IMR-90 (cell line): ENCODE data around the gene INO80D. TPM values are rescaled to one million over a fixed set of nuclear protein-coding genes. Genes with fewer than 3 reads are reported as not detected.
"Not testable (repeated sequence)": the region's sequence is repeated elsewhere in the genome, so short reads cannot be mapped to it uniquely, and the experiment has no call there.

ENCODE experiments used
- ATAC-seq: fragments of 200-7000 bp; cut with Tn5 transposase; 2 replicates; pipeline ENCODE4 v1.9.1; 2020; ENCODE audit warnings: low read depth, mild to moderate bottlenecking, moderate library complexity
- BruUV-seq: library from RNA; stranded (reverse); fragments of 400-500 nt; replicated peaks from 2 replicates; lab custom pipeline; 2021; lab: Mats Ljungman, UMichigan
- CTCF ChIA-PET: fragments of 300-600 bp; formaldehyde crosslinking; extraction: SDS; loops from one replicate; lab custom pipeline; 2021; ENCODE audit warnings: antibody characterized with exemption; lab: Yijun Ruan, JAX
- POLR2A ChIA-PET: fragments of 300-600 bp; sonication (Branson Sonifier 250); formaldehyde crosslinking; loops from one replicate; lab custom pipeline; 2022; ENCODE audit warnings: antibody characterized with exemption; ENCODE audit not compliant: unreplicated experiment; lab: Charles Lee
- DNase-seq: peaks from one replicate; pipeline ENCODE4 v3.0.0; 2013
- H2AFZ ChIP-seq: replicated peaks from 2 replicates; pipeline ENCODE3; 2013; ENCODE audit warnings: low read length, mild to moderate bottlenecking; ENCODE audit not compliant: poor library complexity
- H2AK5ac ChIP-seq: 2 replicates; pipeline ENCODE4 v1.6.1; 2013; ENCODE audit warnings: low read depth, low read length, inconsistent platforms
- H2AK9ac ChIP-seq: replicated peaks from 2 replicates; pipeline ENCODE3; 2013; ENCODE audit warnings: mild to moderate bottlenecking, low read depth, low read length, moderate library complexity; ENCODE audit not compliant: poor library complexity
- H2BK120ac ChIP-seq: 2 replicates; pipeline ENCODE4 v1.6.1; 2013; ENCODE audit warnings: low read depth, low read length, inconsistent platforms
- H2BK15ac ChIP-seq: 3 replicates; pipeline ENCODE4 v1.6.1; 2013; ENCODE audit warnings: low read depth, low read length, inconsistent platforms
- H2BK20ac ChIP-seq: 2 replicates; pipeline ENCODE4 v1.6.1; 2013; ENCODE audit warnings: low read depth, mild to moderate bottlenecking, inconsistent platforms, low read length, moderate library complexity
- H2BK5ac ChIP-seq: 2 replicates; pipeline ENCODE4 v1.6.1; 2013; ENCODE audit warnings: mild to moderate bottlenecking, low read depth, low read length, inconsistent platforms; ENCODE audit not compliant: poor library complexity, severe bottlenecking
- H3K14ac ChIP-seq: replicated peaks from 2 replicates; pipeline ENCODE4 v1.6.1; 2013; ENCODE audit warnings: low read depth, low read length, inconsistent platforms
- H3K18ac ChIP-seq: 2 replicates; pipeline ENCODE4 v1.6.1; 2013; ENCODE audit warnings: low read depth, low read length, control low read depth
- H3K23ac ChIP-seq: 2 replicates; pipeline ENCODE4 v1.6.1; 2013; ENCODE audit warnings: low read depth, low read length, inconsistent platforms
- H3K27ac ChIP-seq: 2 replicates; pipeline ENCODE4 v1.5.1; 2013; ENCODE audit warnings: mild to moderate bottlenecking, control low read depth, low read length; ENCODE audit not compliant: insufficient read depth
- H3K27me3 ChIP-seq: 2 replicates; pipeline ENCODE4 v1.6.1; 2013; ENCODE audit warnings: low read length; ENCODE audit not compliant: control insufficient read depth, insufficient read depth
- H3K36me3 ChIP-seq: 2 replicates; pipeline ENCODE4 v1.6.1; 2013; ENCODE audit warnings: low read length, mixed read lengths; ENCODE audit not compliant: control insufficient read depth, insufficient read depth
- H3K4ac ChIP-seq: 2 replicates; pipeline ENCODE4 v1.6.1; 2013; ENCODE audit warnings: low read depth, low read length, inconsistent platforms
- H3K4me1 ChIP-seq: 2 replicates; pipeline ENCODE4 v1.6.1; 2013; ENCODE audit warnings: low read length, mixed read lengths; ENCODE audit not compliant: control insufficient read depth, insufficient read depth
- H3K4me2 ChIP-seq: 2 replicates; pipeline ENCODE4 v1.6.1; 2013; ENCODE audit warnings: low read depth, mild to moderate bottlenecking, control low read depth, low read length, moderate library complexity
- H3K4me3 ChIP-seq: 2 replicates; pipeline ENCODE4 v1.5.1; 2013; ENCODE audit warnings: low read depth, mild to moderate bottlenecking, control low read depth, low read length, moderate library complexity; ENCODE audit not compliant: insufficient read depth
- H3K56ac ChIP-seq: 2 replicates; pipeline ENCODE4 v1.6.1; 2013; ENCODE audit warnings: low read length, inconsistent platforms; ENCODE audit not compliant: insufficient read depth; ENCODE audit errors: extremely low read depth
- H3K79me1 ChIP-seq, 2 experiments: 2 replicates each; pipeline ENCODE4 v1.6.1; 2013; ENCODE audit warnings: low read length in 2 of 2, inconsistent platforms in 1 of 2, low read depth in 1 of 2
- H3K9ac ChIP-seq: 2 replicates; pipeline ENCODE4 v1.6.1; 2013; ENCODE audit warnings: low read depth, low read length, control low read depth
- H3K9me1 ChIP-seq: 2 replicates; pipeline ENCODE4 v1.6.1; 2013; ENCODE audit warnings: low read length, inconsistent platforms; ENCODE audit not compliant: insufficient read depth
- H3K9me3 ChIP-seq: 2 replicates; pipeline ENCODE4 v1.6.1; 2013; ENCODE audit warnings: low read length; ENCODE audit not compliant: control insufficient read depth, insufficient read depth
- H4K20me1 ChIP-seq: 2 replicates; pipeline ENCODE4 v1.6.1; 2013; ENCODE audit warnings: low read length, inconsistent platforms; ENCODE audit not compliant: insufficient read depth
- H4K5ac ChIP-seq: 2 replicates; pipeline ENCODE4 v1.6.1; 2013; ENCODE audit warnings: mild to moderate bottlenecking, low read depth, low read length, control low read depth
- H4K8ac ChIP-seq, 2 experiments: 2 replicates each; pipeline ENCODE4 v1.6.1; 2013; ENCODE audit warnings: low read depth in 2 of 2, low read length in 2 of 2, control low read depth in 1 of 2, inconsistent platforms in 1 of 2
- H4K91ac ChIP-seq: 2 replicates; pipeline ENCODE4 v1.6.1; 2013; ENCODE audit warnings: low read depth, low read length, inconsistent platforms; ENCODE audit not compliant: insufficient read depth
- MAFK ChIP-seq: IDR thresholded peaks from 2 replicates; pipeline ENCODE4 v1.6.1; 2012; ENCODE audit warnings: low read depth, low read length, improper control_type of control experiment
- MXI1 ChIP-seq: IDR thresholded peaks from 2 replicates; pipeline ENCODE4 v1.6.1; 2012; ENCODE audit warnings: low read depth, mild to moderate bottlenecking, low read length, moderate library complexity, borderline replicate concordance
- NFE2L2 ChIP-seq: fragments of 150-350 bp; IDR thresholded peaks from 2 replicates; pipeline ENCODE4 v1.6.1; 2016; ENCODE audit warnings: low read depth, mild to moderate bottlenecking, low read length
- RCOR1 ChIP-seq: IDR thresholded peaks from 2 replicates; pipeline ENCODE4 v1.6.1; 2012; ENCODE audit warnings: mild to moderate bottlenecking, low read length, improper control_type of control experiment; ENCODE audit not compliant: insufficient replicate concordance
- WGBS, 2 experiments: methylation state at CpG; one replicate each; pipeline versions ENCODE4 v1.1.5 to v1.1.7; 2013; ENCODE audit warnings: missing lambda C conversion rate in 2 of 2; ENCODE audit not compliant: insufficient read length in 1 of 2; ENCODE audit errors: extremely low coverage in 2 of 2; 5-methylcytosine and 5-hydroxymethylcytosine counted together
- dilution Hi-C: fragments of 300-500 bp; cut with HindIII; formaldehyde crosslinking; loops from one replicate; pipeline ENCODE4 v1.14.3; 2018; ENCODE audit warnings: low sequenced_read_pairs; ENCODE audit not compliant: unreplicated experiment
- in situ Hi-C: fragments of 300-500 bp; cut with MboI; formaldehyde crosslinking; loops from 3 replicates; pipeline ENCODE4 v1.14.3; 2019; ENCODE audit warnings: low sequenced_read_pairs, inconsistent platforms, mixed read lengths
- intact Hi-C: fragments of 100-400 bp; cut with micrococcal nuclease; formaldehyde crosslinking; loops from 2 replicates; pipeline ENCODE4 v1.10.0; 2022
- polyA plus RNA-seq, 3 experiments: library from polyadenylated mRNA; depleted of rRNA; stranded (reverse); fragments of >200 nt; gene quantifications; 2 replicates each; pipeline ENCODE4 v1.2.3, GENCODE V29; 2012; ENCODE audit warnings: low replicate concordance in 1 of 3
- total RNA-seq: library from RNA; depleted of rRNA; stranded (reverse); fragments of >200 nt; gene quantifications from 2 replicates; pipeline ENCODE4 v1.2.3, GENCODE V29; 2012
- TF ChIP-seq, protein P1 (sequence below): fragments of 150-350 bp; IDR thresholded peaks from 2 replicates; pipeline ENCODE4 v1.6.1; 2016; ENCODE audit warnings: low read depth, mild to moderate bottlenecking, low read length, moderate library complexity, borderline replicate concordance
- TF ChIP-seq, protein P2 (sequence below): fragments of 150-350 bp; IDR thresholded peaks from 2 replicates; pipeline ENCODE4 v1.6.1; 2017; ENCODE audit warnings: mild to moderate bottlenecking, antibody characterized with exemption, low read length, low read depth

INO80D gene
- total and polyA plus RNA-seq, 2 of the 4 experiments (the other 2 are of a cell fraction) = 0.79 to 4.5 TPM

DNA sequence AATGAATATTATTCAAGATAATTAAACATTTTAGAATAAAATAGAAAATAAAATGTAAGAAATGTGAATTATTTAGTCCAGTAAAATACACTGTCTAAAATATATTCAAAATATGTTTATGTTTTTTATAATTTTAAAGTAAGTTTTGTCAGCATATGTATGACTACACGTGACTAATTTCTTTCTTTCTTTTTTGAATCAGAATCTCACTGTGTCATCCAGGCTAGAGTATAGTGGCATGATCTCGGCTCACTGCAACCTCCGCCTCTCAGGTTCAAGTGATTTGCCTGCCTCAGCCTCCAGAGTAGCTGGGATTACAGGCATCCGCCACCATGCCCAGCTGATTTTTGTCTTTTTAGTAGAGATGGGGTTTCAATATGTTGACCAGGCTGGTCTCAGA, 19.1 kb upstream of the INO80D start:
- Histone ChIP-seq H3K79me1 (no peaks in the 10 kb centered on the region), H2BK20ac (no peak overlapping the region), H2BK120ac (no peak overlapping the region), H4K8ac (no peak overlapping the region), H3K14ac (no peak overlapping the region), H3K9ac (no peak overlapping the region), H3K18ac (no peak overlapping the region), H3K4ac (0 out of 2 replicates have a peak overlapping the region, but pooled peaks have one; percentile 5), H3K23ac (no peak overlapping the region), H3K56ac (no peak overlapping the region), H3K4me2 (no peak overlapping the region), H3K9me1 (no peaks in the 10 kb centered on the region), H3K4me3 (no peak overlapping the region), H4K20me1 (no peaks in the 10 kb centered on the region), H2BK5ac (peak overlapping the region; percentile 13), H4K5ac (no peak overlapping the region), H2AK9ac (no peak overlapping the region), H4K91ac (no peak overlapping the region), H3K27ac (no peak overlapping the region), H3K36me3 (no peaks in the 10 kb centered on the region), H3K27me3 (no peaks in the 10 kb centered on the region), H3K9me3 (no peaks in the 10 kb centered on the region), H2AFZ (no peak overlapping the region), H2BK15ac (no peak overlapping the region), H3K4me1 (no peaks in the 10 kb centered on the region), H2AK5ac (no peak overlapping the region)
- ATAC-seq = no peak
- CTCF ChIA-PET = no interaction called here
- in situ Hi-C loops = no loop called here
- no peak for DNase-seq
- no TSS peak for BruUV-seq
- intact Hi-C loops = no loop called here
- POLR2A ChIA-PET = no interaction called here
- dilution Hi-C loops = no loop called here
- WGBS, 2 experiments = no CpG with 5 or more reads among the region's 4 CpGs
- TF ChIP-seq MAFK = no peak
- TF ChIP-seq, protein P1, sequence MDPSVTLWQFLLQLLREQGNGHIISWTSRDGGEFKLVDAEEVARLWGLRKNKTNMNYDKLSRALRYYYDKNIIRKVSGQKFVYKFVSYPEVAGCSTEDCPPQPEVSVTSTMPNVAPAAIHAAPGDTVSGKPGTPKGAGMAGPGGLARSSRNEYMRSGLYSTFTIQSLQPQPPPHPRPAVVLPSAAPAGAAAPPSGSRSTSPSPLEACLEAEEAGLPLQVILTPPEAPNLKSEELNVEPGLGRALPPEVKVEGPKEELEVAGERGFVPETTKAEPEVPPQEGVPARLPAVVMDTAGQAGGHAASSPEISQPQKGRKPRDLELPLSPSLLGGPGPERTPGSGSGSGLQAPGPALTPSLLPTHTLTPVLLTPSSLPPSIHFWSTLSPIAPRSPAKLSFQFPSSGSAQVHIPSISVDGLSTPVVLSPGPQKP = no peak
- TF ChIP-seq, protein P2, sequence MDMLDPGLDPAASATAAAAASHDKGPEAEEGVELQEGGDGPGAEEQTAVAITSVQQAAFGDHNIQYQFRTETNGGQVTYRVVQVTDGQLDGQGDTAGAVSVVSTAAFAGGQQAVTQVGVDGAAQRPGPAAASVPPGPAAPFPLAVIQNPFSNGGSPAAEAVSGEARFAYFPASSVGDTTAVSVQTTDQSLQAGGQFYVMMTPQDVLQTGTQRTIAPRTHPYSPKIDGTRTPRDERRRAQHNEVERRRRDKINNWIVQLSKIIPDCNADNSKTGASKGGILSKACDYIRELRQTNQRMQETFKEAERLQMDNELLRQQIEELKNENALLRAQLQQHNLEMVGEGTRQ = no peak
- no peak for TF ChIP-seq MXI1
- TF ChIP-seq NFE2L2 = no peak
- TF ChIP-seq RCOR1 = no peak

DNA sequence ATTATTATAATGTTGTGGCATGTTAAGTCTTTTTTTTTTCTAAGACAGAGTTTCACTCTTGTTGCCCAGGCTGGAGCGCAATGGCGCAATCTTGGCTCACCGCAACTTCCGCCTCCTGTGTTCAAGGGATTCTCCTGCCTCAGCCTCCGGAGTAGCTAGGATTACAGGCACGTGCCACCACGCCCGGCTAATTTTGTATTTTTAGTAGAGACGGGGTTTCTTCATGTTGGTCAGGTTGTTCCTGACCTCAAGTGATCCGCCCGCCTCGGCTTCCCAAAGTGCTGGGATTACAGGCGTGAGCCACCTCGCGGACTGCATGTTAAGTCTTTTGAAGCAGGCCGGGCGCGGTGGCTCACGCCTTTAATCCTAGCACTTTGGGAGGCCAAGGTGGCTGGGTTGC, 12.9 kb upstream of the INO80D start:
- intact Hi-C loops, H2AFZ ChIP-seq, H3K23ac ChIP-seq, H3K79me1 ChIP-seq, H4K5ac ChIP-seq, H3K4me3 ChIP-seq, H2BK120ac ChIP-seq, H3K4me2 ChIP-seq, H3K4ac ChIP-seq, H3K9me3 ChIP-seq, H3K14ac ChIP-seq, H2AK5ac ChIP-seq, H4K91ac ChIP-seq, H3K27ac ChIP-seq, H2BK15ac ChIP-seq, H3K9ac ChIP-seq, H3K9me1 ChIP-seq, H2BK5ac ChIP-seq, BruUV-seq, dilution Hi-C loops, ATAC-seq, H3K18ac ChIP-seq, in situ Hi-C loops, H3K27me3 ChIP-seq, H2BK20ac ChIP-seq, H3K36me3 ChIP-seq, DNase-seq, CTCF ChIA-PET, H4K20me1 ChIP-seq, H2AK9ac ChIP-seq, H4K8ac ChIP-seq, H3K4me1 ChIP-seq, H3K56ac ChIP-seq: not testable (repeated sequence)
- POLR2A ChIA-PET = interaction anchor here (0.6 kb wide), 1 partner anchor 11 kb away, joined by 5 read pairs; no protein-coding TSS in a partner anchor
- 95% methylated on average over 11 of the region's 19 CpGs; no CpG with 5 or more reads in 1 of the 2 experiments for WGBS, 2 experiments
